Measurements from ENCODE around the gene PLA2G5. TPM values are rescaled to one million over a fixed set of nuclear protein-coding genes. Genes with fewer than 3 reads are reported as not detected.
A peak's percentile ranks its signal among the peaks of the same experiment; 100 is the strongest.

PLA2G5 gene
- polyA plus RNA-seq, 1 donor (not counting 4 experiments of a cell fraction or from before 2014, with no cell fraction given): 0.16 TPM

DNA sequence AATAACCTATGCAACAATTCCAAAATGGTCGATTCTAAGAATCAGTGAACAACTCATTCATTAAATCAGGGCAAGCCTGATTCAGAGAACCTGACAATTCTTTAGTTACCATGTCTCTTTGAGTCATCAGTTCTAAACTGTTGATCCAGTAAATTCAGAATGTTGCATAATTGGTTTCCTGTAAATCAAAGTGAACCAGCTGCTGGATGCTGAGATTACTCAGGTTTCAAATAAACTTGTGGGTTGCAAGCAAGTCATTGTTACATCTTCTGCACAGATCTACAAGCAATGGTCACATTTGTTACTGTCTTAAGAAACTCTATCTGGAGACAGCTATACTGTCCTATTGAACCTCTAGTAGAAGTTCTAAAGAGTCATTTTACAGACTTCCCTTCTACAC, 32.9 kb downstream of the PLA2G5 start:
- FAIRE-seq: peak; percentile 53

DNA sequence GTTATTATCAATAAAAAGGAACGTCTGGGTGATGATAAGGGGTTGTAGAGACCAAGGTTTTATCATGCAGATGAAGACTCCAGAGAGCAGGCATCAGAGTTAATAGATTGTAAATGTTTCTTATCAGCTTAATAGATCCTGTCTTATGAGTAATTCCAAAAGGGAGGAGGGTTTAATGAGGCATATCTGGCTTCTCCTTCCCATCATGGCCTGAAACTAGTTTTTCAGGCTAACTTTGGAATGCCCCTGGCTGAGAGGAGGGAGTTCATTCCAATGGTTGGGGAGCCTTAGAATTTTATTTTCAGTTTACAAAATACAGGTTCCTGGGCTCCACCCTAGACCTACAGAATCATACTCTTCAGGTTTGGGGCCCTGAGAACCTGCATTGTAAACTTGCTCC, 35.9 kb downstream of the PLA2G5 start:
- no peaks in the 10 kb centered on the region for H3K9me1 ChIP-seq (ENCODE audit: control insufficient read depth, extremely low read depth, insufficient read depth, low read length)
- H3K4me2 ChIP-seq (ENCODE audit: control insufficient read depth, extremely low read depth, insufficient read depth, low read depth, low read length): no peak overlapping the region
- DNase-seq (ENCODE audit: low read depth, low spot score) (no peak), FAIRE-seq (no peak)
- H3K9ac ChIP-seq (ENCODE audit: control insufficient read depth, extremely low read depth, insufficient read depth, low read length): no peak overlapping the region
- H3K4me3 ChIP-seq (ENCODE audit: control insufficient read depth in 2 of 3, extremely low read depth in 1 of 3, insufficient read depth in 2 of 3, low read depth in 1 of 3, low read length in 3 of 3): no peak overlapping the region
- H4K20me1 ChIP-seq (ENCODE audit: control insufficient read depth, extremely low read depth, insufficient read depth, low read length): no peaks in the 10 kb centered on the region
- no peak overlapping the region for H3K27ac ChIP-seq (ENCODE audit: control insufficient read depth, insufficient read depth, low read length)
- H2AFZ ChIP-seq (ENCODE audit: control insufficient read depth, low read length): no peak overlapping the region
- no peak for TF ChIP-seq EZH2 (IDR thresholded peaks at IDR 0.05; ENCODE audit: low read length)
- TF ChIP-seq, protein P1, sequence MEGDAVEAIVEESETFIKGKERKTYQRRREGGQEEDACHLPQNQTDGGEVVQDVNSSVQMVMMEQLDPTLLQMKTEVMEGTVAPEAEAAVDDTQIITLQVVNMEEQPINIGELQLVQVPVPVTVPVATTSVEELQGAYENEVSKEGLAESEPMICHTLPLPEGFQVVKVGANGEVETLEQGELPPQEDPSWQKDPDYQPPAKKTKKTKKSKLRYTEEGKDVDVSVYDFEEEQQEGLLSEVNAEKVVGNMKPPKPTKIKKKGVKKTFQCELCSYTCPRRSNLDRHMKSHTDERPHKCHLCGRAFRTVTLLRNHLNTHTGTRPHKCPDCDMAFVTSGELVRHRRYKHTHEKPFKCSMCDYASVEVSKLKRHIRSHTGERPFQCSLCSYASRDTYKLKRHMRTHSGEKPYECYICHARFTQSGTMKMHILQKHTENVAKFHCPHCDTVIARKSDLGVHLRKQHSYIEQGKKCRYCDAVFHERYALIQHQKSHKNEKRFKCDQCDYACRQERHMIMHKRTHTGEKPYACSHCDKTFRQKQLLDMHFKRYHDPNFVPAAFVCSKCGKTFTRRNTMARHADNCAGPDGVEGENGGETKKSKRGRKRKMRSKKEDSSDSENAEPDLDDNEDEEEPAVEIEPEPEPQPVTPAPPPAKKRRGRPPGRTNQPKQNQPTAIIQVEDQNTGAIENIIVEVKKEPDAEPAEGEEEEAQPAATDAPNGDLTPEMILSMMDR (optimal IDR thresholded peaks at IDR 0.05 in 1 of 3, IDR thresholded peaks at IDR 0.05 in 1 of 3, conservative IDR thresholded peaks at IDR 0.05 in 1 of 3; ENCODE audit: extremely low read depth in 1 of 3, insufficient read depth in 2 of 3, low read length in 3 of 3): no peak
- H3K4me1 ChIP-seq (ENCODE audit: control insufficient read depth, extremely low read depth, insufficient read depth, low read length): peaks cover 10% of the 10 kb centered on the region
- no peaks in the 10 kb centered on the region for H3K79me2 ChIP-seq (ENCODE audit: control insufficient read depth, insufficient read depth, low read length)
- H3K27me3 ChIP-seq (ENCODE audit: control insufficient read depth, extremely low read depth, insufficient read depth, low read length): no peaks in the 10 kb centered on the region
- no peaks in the 10 kb centered on the region for H3K9me3 ChIP-seq (ENCODE audit: control insufficient read depth, low read depth, low read length)
- dilution Hi-C loops (cut with MboI; ENCODE audit: extremely low pct_ligation_motif_present, low sequenced_read_pairs): no loop called here
- no peaks in the 10 kb centered on the region for H3K36me3 ChIP-seq (ENCODE audit: control insufficient read depth in 2 of 2, extremely low read depth in 1 of 2, insufficient read depth in 2 of 2, low read length in 2 of 2)

More for the DNA sequence above, 32.9 kb downstream of the PLA2G5 start:
- H3K27me3 ChIP-seq (ENCODE audit: control insufficient read depth, extremely low read depth, insufficient read depth, low read length): peaks cover 8% of the 10 kb centered on the region
- H3K27ac ChIP-seq (ENCODE audit: control insufficient read depth, insufficient read depth, low read length): no peak overlapping the region
- H3K9ac ChIP-seq (ENCODE audit: control insufficient read depth, extremely low read depth, insufficient read depth, low read length): no peak overlapping the region
- H3K4me3 ChIP-seq (ENCODE audit: control insufficient read depth in 2 of 3, extremely low read depth in 1 of 3, insufficient read depth in 2 of 3, low read depth in 1 of 3, low read length in 3 of 3): no peak overlapping the region
- H3K9me3 ChIP-seq (ENCODE audit: control insufficient read depth, low read depth, low read length): no peaks in the 10 kb centered on the region
- H3K36me3 ChIP-seq (ENCODE audit: control insufficient read depth in 2 of 2, extremely low read depth in 1 of 2, insufficient read depth in 2 of 2, low read length in 2 of 2): no peaks in the 10 kb centered on the region
- dilution Hi-C loops (cut with MboI; ENCODE audit: extremely low pct_ligation_motif_present, low sequenced_read_pairs): no loop called here
- no peak overlapping the region for H3K4me2 ChIP-seq (ENCODE audit: control insufficient read depth, extremely low read depth, insufficient read depth, low read depth, low read length)
- H3K9me1 ChIP-seq (ENCODE audit: control insufficient read depth, extremely low read depth, insufficient read depth, low read length): no peaks in the 10 kb centered on the region
- no peak overlapping the region for H2AFZ ChIP-seq (ENCODE audit: control insufficient read depth, low read length)
- H3K4me1 ChIP-seq (ENCODE audit: control insufficient read depth, extremely low read depth, insufficient read depth, low read length): peaks cover 2% of the 10 kb centered on the region
- peak; percentile 15 for DNase-seq (ENCODE audit: low read depth, low spot score)
- no peaks in the 10 kb centered on the region for H3K79me2 ChIP-seq (ENCODE audit: control insufficient read depth, insufficient read depth, low read length)
- no peaks in the 10 kb centered on the region for H4K20me1 ChIP-seq (ENCODE audit: control insufficient read depth, extremely low read depth, insufficient read depth, low read length)
- TF ChIP-seq, protein P1 (optimal IDR thresholded peaks at IDR 0.05 in 1 of 3, IDR thresholded peaks at IDR 0.05 in 1 of 3, conservative IDR thresholded peaks at IDR 0.05 in 1 of 3; ENCODE audit: extremely low read depth in 1 of 3, insufficient read depth in 2 of 3, low read length in 3 of 3): no peak
- TF ChIP-seq EZH2 (IDR thresholded peaks at IDR 0.05; ENCODE audit: low read length): no peak

Data from keratinocyte (primary cell).